ENCODE results near the gene C10orf95.

The C10orf95 gene

GRCh38 chr10:102400598-102401341 lies 50.6 kb downstream of the C10orf95 start:
- DNase-seq, result no peak

DNA sequence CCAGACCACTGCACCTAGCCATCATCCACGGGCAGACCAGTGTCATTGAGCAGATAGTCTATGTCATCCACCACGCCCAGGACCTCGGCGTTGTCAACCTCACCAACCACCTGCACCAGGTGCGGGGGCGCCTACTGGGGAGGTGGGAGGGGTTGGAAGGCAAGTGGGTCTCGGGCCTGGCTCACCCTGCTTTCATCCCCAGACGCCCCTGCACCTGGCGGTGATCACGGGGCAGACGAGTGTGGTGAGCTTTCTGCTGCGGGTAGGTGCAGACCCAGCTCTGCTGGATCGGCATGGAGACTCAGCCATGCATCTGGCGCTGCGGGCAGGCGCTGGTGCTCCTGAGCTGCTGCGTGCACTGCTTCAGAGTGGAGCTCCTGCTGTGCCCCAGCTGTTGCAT lies 51.3 kb downstream of the C10orf95 start:
- no peak for DNase-seq

Measured in NCI-H2107 (cell line).